Stimulated activated CD4-positive, alpha-beta T cell treated with anti-CD3 and anti-CD28 coated beads, Interleukin-12 subunit alpha, Interleukin-12 subunit beta, amount 100 ng/mL, for 48 hours (primary cell): ENCODE data around the gene MNDA.
"Not testable (repeated sequence)": the region's sequence is repeated elsewhere in the genome, so short reads cannot be mapped to it uniquely, and the experiment has no call there.

Experiments used
- DNase-seq, 3 donors: peaks; one replicate each; pipeline ENCODE4 v3.0.0-alpha.2; 2020; ENCODE audit warnings: low read depth in 2 of 3, low spot score in 1 of 3

Gene MNDA

DNA sequence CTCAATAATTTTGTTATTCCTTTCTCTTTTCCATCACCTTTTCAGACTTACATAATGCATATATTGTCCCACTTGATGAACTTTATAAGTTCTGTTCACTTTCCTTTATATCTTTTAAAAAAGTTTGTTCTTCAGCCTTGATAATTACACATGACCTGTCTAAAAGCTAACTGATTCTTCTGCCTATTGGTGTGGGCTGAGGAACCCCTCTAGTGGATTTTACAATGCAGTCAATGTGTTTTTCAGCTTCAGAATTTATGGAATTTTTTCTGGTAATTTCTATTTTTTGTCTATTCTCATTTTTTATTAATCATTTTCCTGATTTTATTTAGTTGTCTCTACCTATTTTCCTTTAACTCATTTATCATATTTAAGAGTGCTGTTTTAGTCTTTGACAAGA lies 7.5 kb downstream of the MNDA start:
- DNase-seq, result no peak

DNA sequence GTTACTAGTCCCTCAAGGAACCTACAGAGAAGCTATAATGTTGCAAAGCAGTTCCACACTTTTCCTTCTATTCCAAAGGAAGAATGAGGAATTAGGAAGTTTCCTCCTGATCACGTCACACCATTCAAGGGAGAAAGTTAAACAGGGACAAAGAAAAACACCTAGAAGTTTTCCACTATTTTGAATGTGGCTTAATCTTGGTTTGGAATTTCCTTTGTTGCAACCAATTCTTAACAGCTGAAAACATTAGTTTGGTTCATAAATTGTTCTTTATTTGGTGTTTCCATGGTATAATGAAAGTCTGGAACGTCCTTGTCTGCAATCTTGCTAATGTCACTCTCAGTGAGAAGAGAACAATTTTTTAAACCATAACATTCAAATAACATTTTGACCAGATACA lies 8.4 kb downstream of the MNDA start:
- no peak for DNase-seq

DNA sequence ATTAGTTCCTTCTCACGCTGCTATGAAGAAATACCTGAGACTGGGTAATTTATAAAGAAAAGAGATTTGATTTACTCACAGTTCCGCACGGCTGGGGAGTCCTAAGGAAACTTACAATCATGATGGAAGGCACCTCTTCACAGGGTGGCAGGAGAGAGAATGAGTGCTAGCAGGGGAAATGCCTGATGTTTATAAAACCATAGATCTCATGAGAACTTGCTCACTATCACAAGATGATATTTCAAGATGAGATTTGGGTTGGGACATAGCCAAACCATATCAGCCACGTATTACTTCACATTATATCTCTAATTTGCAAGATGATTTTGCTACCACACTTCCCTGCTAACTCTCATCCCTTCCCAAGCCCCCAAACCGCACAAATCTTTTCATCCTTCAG lies 9.1 kb downstream of the MNDA start:
- no peak for DNase-seq

DNA sequence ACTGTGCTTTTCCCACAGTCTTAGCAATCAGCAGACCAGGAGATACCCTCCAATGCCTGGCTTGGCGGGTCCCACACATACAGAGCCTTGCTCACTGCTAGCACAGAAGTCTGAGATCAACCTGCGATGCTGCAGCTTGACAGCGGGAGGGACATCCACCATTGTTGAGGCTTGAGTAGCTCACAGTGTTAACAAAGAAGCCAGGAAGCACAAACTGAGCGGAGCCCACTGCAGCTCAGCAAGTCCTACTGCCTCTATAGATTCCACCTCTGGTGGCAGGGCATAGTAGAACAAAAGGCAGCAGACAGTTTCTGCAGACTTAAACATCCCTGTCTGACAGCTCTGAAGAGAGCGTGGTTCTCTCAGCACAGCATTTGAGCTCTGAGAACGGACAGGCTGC lies 33.4 kb downstream of the MNDA start:
- no peak for DNase-seq

DNA sequence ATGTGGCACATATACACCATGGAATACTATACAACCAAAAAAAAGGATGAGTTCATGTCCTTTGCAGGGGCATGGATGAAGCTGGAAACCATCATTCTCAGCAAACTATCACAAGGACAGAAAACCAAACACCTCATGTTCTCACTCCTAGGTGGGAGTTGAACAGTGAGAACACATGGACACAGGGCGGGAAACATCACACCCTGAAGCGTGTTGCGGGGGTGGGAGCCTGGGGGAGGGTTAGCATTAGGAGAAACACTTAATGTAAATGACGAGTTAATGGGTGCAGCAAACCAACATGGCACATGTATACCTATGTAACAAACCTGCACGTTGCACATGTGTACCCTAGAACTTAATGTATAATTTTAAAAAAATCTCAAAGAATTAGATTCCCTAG lies 39.3 kb downstream of the MNDA start:
- not testable (repeated sequence) for DNase-seq

DNA sequence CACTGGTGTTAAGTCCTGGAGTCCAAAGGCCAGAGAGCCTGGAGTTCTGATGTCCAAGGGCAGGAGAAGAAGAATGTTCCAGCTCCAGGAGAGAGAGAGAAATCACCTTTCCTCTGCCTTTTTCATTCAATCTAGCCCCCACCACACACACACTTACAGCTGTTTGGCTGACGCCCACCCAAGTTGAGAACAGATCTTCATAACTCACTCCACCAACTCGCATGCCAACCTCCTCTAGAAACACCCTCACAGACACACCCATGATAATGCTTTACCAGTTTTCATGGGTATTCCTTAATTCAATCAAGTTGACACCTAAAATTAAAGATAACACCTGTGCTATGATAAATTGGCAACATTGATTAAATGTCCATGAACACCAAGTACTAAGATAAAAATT lies 42.0 kb downstream of the MNDA start:
- no peak for DNase-seq

DNA sequence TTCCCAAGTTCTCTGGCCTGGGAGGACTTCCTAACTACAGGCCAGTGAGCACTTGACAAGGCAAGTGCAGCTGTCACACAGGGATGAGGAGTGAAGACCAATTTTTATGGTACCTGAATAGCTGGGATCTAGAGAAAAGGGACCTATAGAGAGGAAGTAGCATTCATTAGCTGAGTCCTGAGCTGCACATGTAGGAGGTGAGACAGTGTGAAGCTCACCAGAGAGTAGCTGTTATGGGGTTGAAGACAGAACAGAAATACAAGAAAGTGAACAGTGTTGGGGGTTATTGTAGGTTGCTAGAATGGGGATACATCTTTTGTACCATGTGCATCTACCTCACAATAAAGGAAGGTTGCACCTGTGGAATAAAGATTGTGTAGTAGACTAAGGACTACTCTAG lies 62.5 kb downstream of the MNDA start:
- no peak for DNase-seq

DNA sequence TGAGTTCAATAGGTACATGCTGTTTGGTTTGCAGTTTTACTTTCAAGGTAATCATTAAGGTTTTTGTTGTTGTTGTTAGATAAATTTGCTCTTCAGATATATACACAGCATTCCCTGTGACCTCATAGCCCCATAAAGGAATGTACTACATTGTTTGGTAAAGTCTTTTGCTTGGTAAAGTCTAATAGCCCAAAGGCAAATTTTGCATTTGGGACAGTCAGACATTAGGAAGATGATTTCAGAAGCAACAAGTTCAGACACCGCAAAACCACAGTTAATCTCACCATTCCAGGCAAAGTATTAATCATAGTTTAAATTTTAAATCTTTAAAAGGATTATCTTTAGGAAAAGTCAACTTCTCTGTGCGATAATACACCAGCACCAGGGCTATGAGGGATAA lies 67.6 kb downstream of the MNDA start:
- DNase-seq, result no peak
